SKM-1 treated with dmso at 0.1 percent for 144 hours (cell line): ENCODE results near the gene GP1BA.
"Not testable (repeated sequence)": the region's sequence is repeated elsewhere in the genome, so short reads cannot be mapped to it uniquely, and the experiment has no call there.

Experiments used
- DNase-seq: peaks from one replicate; lab custom pipeline; 2025; ENCODE audit not compliant: unreplicated experiment; lab: John Stamatoyannopoulos, UW

The GP1BA gene

GRCh38 chr17:4901108-4901647 lies 30.9 kb upstream of the GP1BA start:
- no peak for DNase-seq

GRCh38 chr17:4901648-4902344 lies 30.3 kb upstream of the GP1BA start:
- DNase-seq = no peak

- DNase-seq = no peak
These were observed 29.5 kb upstream of the GP1BA start for GRCh38 chr17:4902540-4902939.

- peak; percentile 26 for DNase-seq
These were observed 28.8 kb upstream of the GP1BA start, which contains the start of gene CHRNE for GRCh38 chr17:4903051-4903818. TSS of gene CHRNE (minus strand) at chr17:4903098. CDS start at chr17:4903063, 35 bp downstream.

- DNase-seq = not testable (repeated sequence)
These were observed 25.4 kb upstream of the GP1BA start for GRCh38 chr17:4906642-4907041.

GRCh38 chr17:4908301-4908700 lies 23.8 kb upstream of the GP1BA start:
- DNase-seq = no peak

GRCh38 chr17:4908711-4909496 lies 23.2 kb upstream of the GP1BA start:
- DNase-seq = peak; percentile 65

GRCh38 chr17:4913994-4914393 lies 18.1 kb upstream of the GP1BA start:
- no peak for DNase-seq

GRCh38 chr17:4914551-4914950 lies 17.5 kb upstream of the GP1BA start:
- not testable (repeated sequence) for DNase-seq

- DNase-seq = no peak
These were observed 12.5 kb upstream of the GP1BA start for GRCh38 chr17:4919511-4920047.

GRCh38 chr17:4920351-4921048 lies 11.6 kb upstream of the GP1BA start:
- DNase-seq = peak; percentile 1

- no peak for DNase-seq
These were observed 10.8 kb upstream of the GP1BA start for GRCh38 chr17:4921320-4921719.

GRCh38 chr17:4926577-4927335 lies 5.3 kb upstream of the GP1BA start:
- DNase-seq = not testable (repeated sequence)

- no peak for DNase-seq
These were observed 3.2 kb upstream of the GP1BA start for GRCh38 chr17:4928881-4929280.

GRCh38 chr17:4932756-4933155 lies 679 bp downstream of the GP1BA start:
- no peak for DNase-seq

GRCh38 chr17:4933646-4934045 lies 1.6 kb downstream of the GP1BA start:
- no peak for DNase-seq

- DNase-seq = peak; percentile 32
These were observed 2.3 kb downstream of the GP1BA start for GRCh38 chr17:4934173-4934979.

GRCh38 chr17:4935650-4936049 lies 3.6 kb downstream of the GP1BA start:
- DNase-seq = no peak

GRCh38 chr17:4936436-4936835 lies 4.4 kb downstream of the GP1BA start:
- no peak for DNase-seq
